SK-N-SH (cell line): ENCODE results near the gene NECTIN1. TPM values are rescaled to one million over a fixed set of nuclear protein-coding genes. Genes with fewer than 3 reads are reported as not detected.

Source experiments
- CTCF ChIA-PET: fragments of 300-600, 350-600 bp; formaldehyde crosslinking; extraction: SDS; loops from one replicate; lab custom pipeline; 2021; lab: Yijun Ruan, JAX
- POLR2A ChIA-PET: fragments of 350-600 bp; sonication (Branson Sonifier 250); formaldehyde crosslinking; extraction: SDS; loops from one replicate; lab custom pipeline; 2020; ENCODE audit warnings: antibody characterized with exemption, inconsistent platforms; lab: Yijun Ruan, JAX
- DNase-seq: peaks from one replicate; pipeline ENCODE4 v3.0.0; 2012
- H2AFZ ChIP-seq: fragments of 200-600 bp; sonication (generic); 2 replicates; pipeline ENCODE4 v1.8.1; 2016; ENCODE audit warnings: antibody characterized with exemption, mild to moderate bottlenecking, low read depth
- H3F3A ChIP-seq: fragments of 200-600 bp; sonication (generic); replicated peaks from 2 replicates; pipeline ENCODE3; 2016; ENCODE audit warnings: antibody characterized with exemption, mild to moderate bottlenecking; ENCODE audit not compliant: insufficient read depth
- H3K27ac ChIP-seq, 2 experiments: fragments of 200-500 bp in 1 of 2; fragments of 200-600 bp in 1 of 2; sonication (Bioruptor generic) in 1 of 2; sonication (generic), shearing (Covaris generic) in 1 of 2; 2 replicates each; pipeline versions ENCODE4 v1.5.1 to v1.6.1; 2014 to 2016; ENCODE audit warnings: low read depth in 2 of 2, inconsistent platforms in 1 of 2, low read length in 1 of 2, mild to moderate bottlenecking in 1 of 2, mixed read lengths in 1 of 2
- H3K27me3 ChIP-seq: fragments of 200-600 bp; sonication (generic), shearing (Covaris generic); 2 replicates; pipeline ENCODE4 v1.6.1; 2016; ENCODE audit warnings: mixed run types; ENCODE audit not compliant: insufficient read depth
- H3K36me3 ChIP-seq, 2 experiments: fragments of 200-500 bp in 1 of 2; fragments of 200-600 bp in 1 of 2; sonication (Bioruptor generic) in 1 of 2; sonication (generic) in 1 of 2; replicated peaks in 1 of 2; 2 replicates each; pipeline versions ENCODE3 to v1.5.1; 2014 to 2016; ENCODE audit warnings: low read length in 1 of 2, mild to moderate bottlenecking in 1 of 2; ENCODE audit not compliant: insufficient read depth in 2 of 2, control insufficient read depth in 1 of 2
- H3K4me1 ChIP-seq, 2 experiments: fragments of 200-500 bp in 1 of 2; fragments of 200-600 bp in 1 of 2; sonication (Bioruptor generic) in 1 of 2; sonication (generic), shearing (Covaris generic) in 1 of 2; 2 replicates each; pipeline versions ENCODE4 v1.5.1 to v1.6.1; 2014 to 2016; ENCODE audit warnings: low read depth in 1 of 2, low read length in 1 of 2, mixed run types in 1 of 2; ENCODE audit not compliant: insufficient read depth in 2 of 2, control insufficient read depth in 1 of 2
- H3K4me2 ChIP-seq: fragments of 200-600 bp; sonication (generic), shearing (Covaris generic); 2 replicates; pipeline ENCODE4 v1.6.1; 2017; ENCODE audit warnings: mixed run types
- H3K4me3 ChIP-seq, 2 experiments: fragments of 200-500 bp in 1 of 2; fragments of 200-600 bp in 1 of 2; sonication (Bioruptor generic) in 1 of 2; sonication (generic), shearing (Covaris generic) in 1 of 2; 2 replicates each; pipeline versions ENCODE4 v1.5.1 to v1.8.1; 2014 to 2016; ENCODE audit warnings: low read depth in 2 of 2, inconsistent platforms in 1 of 2, low read length in 1 of 2, mild to moderate bottlenecking in 1 of 2, mixed read lengths in 1 of 2, moderate library complexity in 1 of 2
- H3K79me2 ChIP-seq: fragments of 200-600 bp; sonication (generic); 2 replicates; pipeline ENCODE4 v1.8.1; 2017; ENCODE audit warnings: mild to moderate bottlenecking; ENCODE audit not compliant: insufficient read depth
- H3K9ac ChIP-seq: fragments of 200-600 bp; sonication (generic); 2 replicates; pipeline ENCODE4 v1.6.1; 2017; ENCODE audit warnings: mixed run types
- H3K9me2 ChIP-seq: fragments of 200-600 bp; sonication (generic); 2 replicates; pipeline ENCODE4 v1.6.1; 2017; ENCODE audit warnings: mixed run types
- H3K9me3 ChIP-seq: fragments of 200-600 bp; sonication (generic); 2 replicates; pipeline ENCODE4 v1.6.1; 2017; ENCODE audit warnings: mixed run types, mild to moderate bottlenecking, moderate library complexity
- H4K20me1 ChIP-seq: fragments of 200-600 bp; sonication (generic); 2 replicates; pipeline ENCODE4 v1.6.1; 2017; ENCODE audit warnings: mild to moderate bottlenecking, mixed run types; ENCODE audit not compliant: insufficient read depth
- CHD2 ChIP-seq: fragments of 150-350 bp; IDR thresholded peaks from 2 replicates; pipeline ENCODE4 v1.6.1; 2018; ENCODE audit warnings: low read length; ENCODE audit not compliant: partially characterized antibody
- CTCF ChIP-seq: fragments of 200-600 bp; sonication (generic); IDR thresholded peaks from 2 replicates; pipeline ENCODE4 v1.6.1; 2017; ENCODE audit warnings: antibody characterized with exemption, mild to moderate bottlenecking, moderate library complexity
- ELF1 ChIP-seq: IDR thresholded peaks from 2 replicates; pipeline ENCODE4 v1.4.0; 2012
- FOSL2 ChIP-seq: IDR thresholded peaks from 2 replicates; pipeline ENCODE4 v1.4.0; 2012; ENCODE audit warnings: low read depth, mild to moderate bottlenecking, moderate library complexity, borderline replicate concordance
- FOXM1 ChIP-seq: IDR thresholded peaks from 2 replicates; pipeline ENCODE4 v1.4.0; 2012; ENCODE audit warnings: low read depth, mild to moderate bottlenecking
- GABPA ChIP-seq: IDR thresholded peaks from 2 replicates; pipeline ENCODE4 v1.4.0; 2012; ENCODE audit warnings: low read depth, mild to moderate bottlenecking
- GATA2 ChIP-seq: sonication (generic); formaldehyde crosslinking; IDR thresholded peaks from 2 replicates; pipeline ENCODE4 v1.5.0; 2020; ENCODE audit warnings: mild to moderate bottlenecking, missing genetic modification reagents
- IRF3 ChIP-seq: fragments of 150-350 bp; IDR thresholded peaks from 2 replicates; pipeline ENCODE4 v1.6.1; 2016; ENCODE audit warnings: mild to moderate bottlenecking, low read depth, low read length
- MEF2A ChIP-seq: IDR thresholded peaks from 2 replicates; pipeline ENCODE4 v1.4.0; 2012; ENCODE audit warnings: low read depth, borderline replicate concordance
- MXI1 ChIP-seq: IDR thresholded peaks from 2 replicates; pipeline ENCODE4 v1.6.1; 2012; ENCODE audit warnings: mild to moderate bottlenecking, low read depth, low read length, improper control_type of control experiment
- RAD21 ChIP-seq: IDR thresholded peaks from 2 replicates; pipeline ENCODE4 v1.6.1; 2012; ENCODE audit warnings: mild to moderate bottlenecking, low read length
- REST ChIP-seq: IDR thresholded peaks from 2 replicates; pipeline ENCODE4 v1.6.1; 2012; ENCODE audit warnings: mild to moderate bottlenecking, low read depth, low read length, moderate library complexity
- RFX5 ChIP-seq: IDR thresholded peaks from 2 replicates; pipeline ENCODE4 v1.6.1; 2012; ENCODE audit warnings: mild to moderate bottlenecking, improper control_type of control experiment, low read length
- SIN3A ChIP-seq: IDR thresholded peaks from 2 replicates; pipeline ENCODE4 v1.6.1; 2012; ENCODE audit warnings: low read depth, mild to moderate bottlenecking, low read length, moderate library complexity, borderline replicate concordance
- TCF12 ChIP-seq: IDR thresholded peaks from 2 replicates; pipeline ENCODE4 v1.4.0; 2012
- TEAD4 ChIP-seq: IDR thresholded peaks from 2 replicates; pipeline ENCODE4 v1.4.0; 2012; ENCODE audit warnings: mild to moderate bottlenecking, borderline replicate concordance; ENCODE audit not compliant: insufficient read depth
- USF1 ChIP-seq: IDR thresholded peaks from 2 replicates; pipeline ENCODE4 v1.4.0; 2012; ENCODE audit warnings: low read depth, borderline replicate concordance
- USF2 ChIP-seq: fragments of 150-350 bp; IDR thresholded peaks from 2 replicates; pipeline ENCODE4 v1.6.1; 2017; ENCODE audit warnings: antibody characterized with exemption, low read length, low read depth, borderline replicate concordance
- YY1 ChIP-seq: IDR thresholded peaks from 2 replicates; pipeline ENCODE4 v1.4.0; 2012; ENCODE audit warnings: low read depth, mild to moderate bottlenecking
- WGBS: methylation state at CpG from one replicate; pipeline ENCODE4 v1.1.6; 2017; ENCODE audit warnings: low lambda C conversion rate; 5-methylcytosine and 5-hydroxymethylcytosine counted together
- polyA plus RNA-seq, 3 experiments: library from polyadenylated mRNA; depleted of rRNA; stranded (reverse); fragments of >200 nt; gene quantifications; 2 replicates each; pipeline ENCODE4 v1.2.3, GENCODE V29; 2012

NECTIN1 gene
- polyA plus RNA-seq, 1 of the 3 experiments (the other 2 are of a cell fraction) = 9.1 TPM

- TF ChIP-seq IRF3 (no peak), CTCF (no peak), USF2 (no peak), USF1 (no peak), TCF12 (no peak), MEF2A (no peak), RAD21 (no peak), FOSL2 (no peak), MXI1 (no peak), GABPA (no peak), SIN3A (no peak), CHD2 (no peak), ELF1 (no peak), FOXM1 (no peak), TEAD4 (no peak), YY1 (no peak), REST (no peak), RFX5 (no peak), GATA2 (CRISPR knock-in tag) (no peak)
- H3K4me1 ChIP-seq = peaks cover 15 to 77% of the 10 kb centered on the region in 2 experiments; a peak in 2 of 4 replicates
- H3K9ac ChIP-seq = no peak overlapping the region
- ChIA-PET CTCF (interaction anchor here (0.7 to 2.4 kb wide), 6 partner anchors 14 to 384 kb away, joined by 3 to 13 read pairs (median 4); no protein-coding TSS in a partner anchor), POLR2A (interaction anchor here (0.9 to 2.2 kb wide), 5 partner anchors 14 to 169 kb away, joined by 3 to 5 read pairs (median 4); no protein-coding TSS in a partner anchor)
- WGBS = 91% methylated on average over 4 of the region's 4 CpGs
- DNase-seq = no peak
- no peaks in the 10 kb centered on the region for H3K9me2 ChIP-seq
- H3K27me3 ChIP-seq = no peaks in the 10 kb centered on the region
- H3K27ac ChIP-seq = peak overlapping the region in 1 of 2 experiments; percentile 50; a peak in 1 of 4 replicates
- H2AFZ ChIP-seq = no peak overlapping the region
- no peaks in the 10 kb centered on the region for H3F3A ChIP-seq
- peaks cover 42% of the 10 kb centered on the region for H4K20me1 ChIP-seq
- no peak overlapping the region for H3K4me2 ChIP-seq
- no peaks in the 10 kb centered on the region for H3K36me3 ChIP-seq
- H3K9me3 ChIP-seq = no peaks in the 10 kb centered on the region
- H3K4me3 ChIP-seq = no peak overlapping the region; a peak in 1 of 4 replicates
- H3K79me2 ChIP-seq = peaks cover 23% of the 10 kb centered on the region
Observed at GRCh38 chr11:119723952-119724325, 5.1 kb downstream of the NECTIN1 start.
